NCI-H1694 treated with DMSO at 0.1 percent for 48 hours (cell line): ENCODE results near the gene AVPR2.
A peak's percentile ranks its signal among the peaks of the same experiment; 100 is the strongest.

Experiments
- DNase-seq: peaks from one replicate; lab custom pipeline; 2025; lab: John Stamatoyannopoulos, UW

Gene AVPR2

DNA sequence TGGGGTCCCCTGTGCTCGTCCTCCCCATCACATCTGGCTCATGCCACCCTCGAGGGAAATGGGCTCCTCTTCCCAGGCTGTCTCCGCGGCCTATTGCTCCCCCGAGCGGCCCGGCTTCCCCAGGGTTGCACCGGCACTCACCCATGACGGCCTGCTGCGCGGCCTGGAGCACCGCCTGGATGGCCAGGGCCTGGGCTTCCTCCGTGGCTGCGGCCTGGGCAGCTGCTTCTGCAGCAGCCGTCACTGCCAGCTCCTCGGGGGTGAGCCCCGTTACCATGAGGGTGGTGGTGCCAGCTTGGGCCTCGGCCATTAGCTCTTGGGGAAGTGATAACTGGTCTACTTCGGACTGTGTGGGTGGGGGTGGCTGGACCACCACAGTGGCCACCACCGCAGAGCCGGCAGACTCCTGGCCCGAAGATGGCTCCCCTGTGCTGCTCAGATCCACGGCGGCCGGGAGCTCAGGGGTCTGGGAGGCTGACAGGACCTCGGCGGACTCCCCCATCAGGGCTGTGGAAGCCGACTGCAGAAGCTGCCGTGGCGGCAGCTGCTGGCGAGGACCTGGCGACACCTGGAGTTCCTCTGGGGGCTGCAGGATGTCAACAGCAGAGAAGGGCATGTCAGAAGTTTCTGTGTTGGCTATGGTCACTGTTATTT lies 48.0 kb downstream of the AVPR2 start:
- no peak for DNase-seq

DNA sequence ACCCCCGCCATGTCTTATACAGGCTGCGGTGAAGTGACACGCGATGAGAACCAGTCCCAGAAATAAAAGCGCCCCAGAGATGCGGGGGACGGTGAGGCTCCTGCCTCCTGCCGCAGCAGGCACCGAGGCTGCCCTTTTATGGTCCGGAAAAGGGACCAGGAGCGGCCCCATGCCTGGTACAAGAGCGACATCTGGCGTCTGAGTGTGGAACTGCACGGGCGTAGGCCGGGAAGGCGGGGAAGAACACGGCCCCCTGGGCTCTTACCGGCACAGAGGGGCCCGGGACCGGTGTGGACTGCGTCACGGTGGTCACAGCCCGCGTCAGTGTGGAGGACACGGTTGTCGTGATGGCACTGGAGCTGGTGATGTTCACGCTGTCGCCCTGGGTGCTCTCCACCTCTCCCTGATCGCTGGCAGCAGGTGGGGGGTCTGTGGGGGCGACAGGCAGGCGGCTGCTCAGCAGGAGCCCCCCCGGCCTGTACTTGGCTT lies 48.9 kb downstream of the AVPR2 start:
- peak; percentile 53 for DNase-seq

GRCh38 chrX:153953892-153954557 lies 49.6 kb downstream of the AVPR2 start:
- DNase-seq = no peak

GRCh38 chrX:153954558-153955227 lies 50.2 kb downstream of the AVPR2 start:
- no peak for DNase-seq

GRCh38 chrX:153955228-153955732 lies 50.8 kb downstream of the AVPR2 start:
- no peak for DNase-seq

DNA sequence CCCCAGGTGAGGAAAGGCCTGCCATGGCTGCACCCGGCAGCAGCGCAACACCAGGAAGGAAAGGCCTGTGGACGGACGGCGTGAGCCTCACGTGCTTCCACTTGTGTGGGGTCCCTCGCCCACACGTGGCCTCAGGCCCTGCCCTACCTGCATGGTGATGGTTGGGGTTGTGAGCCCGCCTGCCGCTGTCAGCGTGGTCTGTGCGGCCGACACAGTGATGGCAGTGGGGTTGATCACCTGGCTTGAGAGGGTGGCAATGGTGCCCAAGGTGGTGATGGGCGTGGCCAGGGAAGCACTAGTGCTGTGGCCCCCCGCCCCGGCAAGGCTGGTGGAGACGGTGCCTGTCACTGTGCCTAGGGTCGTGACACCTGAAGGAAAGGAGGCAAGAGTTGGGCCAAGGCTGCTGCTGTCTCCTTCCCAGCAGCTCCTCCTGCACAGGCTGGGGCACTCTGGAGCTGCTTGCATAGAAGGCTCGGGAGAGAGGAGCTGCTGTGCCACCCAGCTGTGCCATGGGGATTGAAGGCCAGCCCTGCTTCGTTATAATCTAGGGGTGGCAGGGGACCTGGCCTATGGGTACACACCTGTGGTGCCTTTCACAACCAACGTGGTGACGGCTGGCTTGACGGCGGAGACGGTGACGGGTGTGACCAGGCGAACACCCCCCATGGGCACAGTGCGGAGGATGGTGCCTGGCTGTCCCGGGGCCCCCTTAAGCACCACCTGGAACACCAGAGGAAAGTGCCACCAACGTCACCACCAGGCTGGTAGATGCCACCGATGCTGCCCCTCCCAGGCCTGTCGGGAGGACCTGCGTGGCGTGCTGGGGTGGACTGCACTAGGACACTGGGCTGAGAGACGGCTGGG lies 51.8 kb downstream of the AVPR2 start:
- DNase-seq = no peak
